GM18873 (cell line): ENCODE measurements around the gene RC3H1.

Experiments
- ATAC-seq: cut with Tn5 transposase; IDR thresholded peaks from one replicate; pipeline ENCODE4 v1.9.1; 2021; ENCODE audit warnings: mild to moderate bottlenecking, moderate library complexity, moderate number of reproducible peaks; ENCODE audit not compliant: unreplicated experiment, low FRiP score

RC3H1 gene

DNA sequence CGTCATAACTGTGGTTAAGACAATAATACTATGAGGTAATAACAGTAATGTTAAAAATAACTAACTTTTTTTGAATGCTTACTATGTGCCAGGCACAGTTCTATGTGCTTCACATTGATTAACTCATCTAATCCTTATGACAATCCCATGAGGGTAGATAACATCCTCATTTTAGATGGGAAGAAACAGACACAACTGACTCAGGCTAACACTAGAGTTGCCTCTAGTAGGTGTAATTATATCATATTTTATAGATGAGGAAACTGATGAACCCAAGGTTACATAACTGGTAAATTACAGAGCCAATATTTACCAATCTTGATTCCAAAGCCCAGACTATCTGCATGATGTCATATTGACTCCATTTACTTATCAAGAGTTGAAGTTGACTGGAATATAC is 128.5 kb downstream of the RC3H1 start:
- ATAC-seq = no peak

DNA sequence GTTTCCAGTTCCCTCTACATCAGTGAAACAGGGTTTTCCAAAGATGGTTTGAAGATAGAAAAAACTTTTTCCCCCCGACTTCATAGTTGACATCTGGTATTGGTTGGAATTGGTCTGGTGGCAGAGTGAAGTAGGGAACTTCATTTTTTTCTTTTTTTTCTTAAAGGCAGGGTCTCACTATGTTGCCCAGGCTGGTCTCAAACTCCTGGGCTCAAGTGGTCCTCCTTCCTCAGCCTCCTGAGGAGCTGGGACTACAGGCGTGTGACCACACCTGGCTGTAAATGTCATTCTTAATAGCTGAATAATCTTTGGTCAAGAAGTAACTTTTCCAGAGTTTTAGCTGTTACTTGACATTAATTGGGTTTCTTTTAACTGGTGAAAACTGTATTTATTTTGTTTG is 132.3 kb downstream of the RC3H1 start:
- no peak for ATAC-seq

DNA sequence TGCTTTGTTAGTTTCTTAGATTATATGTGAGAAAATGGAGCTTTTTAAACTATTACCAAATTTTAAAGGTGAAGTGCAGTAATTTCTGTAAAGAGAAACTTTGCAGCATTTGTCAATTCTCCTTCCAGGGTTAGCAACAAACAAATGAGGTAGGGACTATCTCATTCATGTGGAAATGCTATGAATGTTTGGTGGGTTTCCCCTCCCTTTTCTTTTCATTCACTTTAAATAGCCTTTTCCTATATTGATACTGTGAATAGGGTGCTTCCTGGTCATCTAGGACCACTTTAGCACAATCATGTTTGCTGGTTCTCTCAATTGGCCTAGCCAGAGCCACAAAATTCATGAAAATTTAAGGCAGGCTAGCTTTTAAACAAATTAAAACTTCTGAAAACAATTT is 133.4 kb downstream of the RC3H1 start:
- ATAC-seq = no peak

DNA sequence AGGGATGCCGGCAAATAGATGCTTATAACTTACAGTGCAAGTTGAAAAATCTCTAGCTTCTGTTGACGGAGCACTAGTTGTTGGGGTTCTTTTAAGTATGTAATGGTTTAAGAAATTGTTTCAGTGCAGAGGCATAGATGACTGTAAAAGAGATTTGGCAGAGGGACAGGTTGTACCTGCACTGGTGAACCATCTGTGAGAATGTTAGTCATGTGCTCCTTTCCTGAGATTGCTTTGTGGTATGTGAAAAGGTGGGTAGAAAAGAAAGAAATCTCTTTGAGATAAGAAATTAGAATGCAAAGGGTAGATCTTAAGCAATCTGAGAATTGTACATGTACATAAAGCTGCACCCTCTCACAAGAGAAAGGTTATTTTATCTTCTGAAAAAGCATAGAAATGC is 134.5 kb downstream of the RC3H1 start:
- ATAC-seq = no peak

- no peak for ATAC-seq
Observed at GRCh38 chr1:173886746-173887611, 135.2 kb downstream of the RC3H1 start.

DNA sequence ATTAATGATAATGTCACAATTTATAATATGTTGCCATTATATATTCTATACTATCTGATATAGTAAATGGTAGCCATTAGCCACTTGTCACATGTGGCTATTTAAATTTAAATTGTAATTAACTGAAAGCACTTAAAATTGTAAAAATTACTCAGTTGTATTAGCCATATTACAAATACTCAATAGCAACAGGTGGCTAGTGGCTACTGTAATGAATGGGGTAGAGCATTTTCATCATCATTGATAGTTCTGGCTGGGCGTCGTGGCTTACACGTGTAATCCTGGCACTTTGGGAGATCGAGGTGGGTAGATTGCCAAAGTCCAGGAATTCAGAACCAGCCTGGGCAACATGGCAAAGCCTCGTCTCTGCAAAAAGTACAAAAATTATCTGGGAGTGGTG is 137.5 kb downstream of the RC3H1 start:
- no peak for ATAC-seq
